ENCODE data around the gene SH2D3A.

DNA sequence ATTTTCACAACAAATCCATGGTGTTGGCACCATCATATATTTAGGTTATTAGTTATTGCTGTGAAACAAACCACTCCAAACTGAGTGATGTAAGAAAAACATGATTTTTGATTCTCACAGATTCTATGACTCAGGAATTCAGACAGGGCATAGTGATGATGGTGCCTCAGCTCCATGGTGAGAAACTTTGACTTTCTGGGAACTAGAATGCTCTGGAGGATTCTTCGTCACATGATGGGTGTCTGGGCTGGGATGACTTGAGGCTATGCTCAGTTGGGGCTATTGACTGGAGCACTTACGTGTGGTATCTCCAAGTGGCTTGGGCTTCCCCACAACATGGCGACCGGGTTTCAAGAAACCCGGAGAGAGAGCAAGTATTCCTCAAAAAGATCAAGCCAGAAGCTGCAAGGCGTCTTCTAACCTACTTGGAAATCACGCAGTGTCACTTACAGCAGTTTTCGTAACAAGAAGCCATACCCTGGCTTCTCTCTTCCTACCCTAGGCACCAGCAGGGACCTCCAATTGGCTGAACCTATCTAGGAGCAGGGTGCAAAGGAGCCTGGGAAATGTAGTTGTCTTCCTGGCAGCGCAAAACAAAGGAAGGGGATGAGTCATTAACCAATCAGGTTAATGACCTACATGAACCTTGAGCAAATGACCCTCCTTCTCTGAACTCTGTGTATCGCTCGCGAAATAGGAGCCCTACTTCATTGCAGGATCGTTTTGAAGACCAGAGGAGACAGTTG is 27.6 kb upstream of the SH2D3A start:
- TF ChIP-seq, protein P1, sequence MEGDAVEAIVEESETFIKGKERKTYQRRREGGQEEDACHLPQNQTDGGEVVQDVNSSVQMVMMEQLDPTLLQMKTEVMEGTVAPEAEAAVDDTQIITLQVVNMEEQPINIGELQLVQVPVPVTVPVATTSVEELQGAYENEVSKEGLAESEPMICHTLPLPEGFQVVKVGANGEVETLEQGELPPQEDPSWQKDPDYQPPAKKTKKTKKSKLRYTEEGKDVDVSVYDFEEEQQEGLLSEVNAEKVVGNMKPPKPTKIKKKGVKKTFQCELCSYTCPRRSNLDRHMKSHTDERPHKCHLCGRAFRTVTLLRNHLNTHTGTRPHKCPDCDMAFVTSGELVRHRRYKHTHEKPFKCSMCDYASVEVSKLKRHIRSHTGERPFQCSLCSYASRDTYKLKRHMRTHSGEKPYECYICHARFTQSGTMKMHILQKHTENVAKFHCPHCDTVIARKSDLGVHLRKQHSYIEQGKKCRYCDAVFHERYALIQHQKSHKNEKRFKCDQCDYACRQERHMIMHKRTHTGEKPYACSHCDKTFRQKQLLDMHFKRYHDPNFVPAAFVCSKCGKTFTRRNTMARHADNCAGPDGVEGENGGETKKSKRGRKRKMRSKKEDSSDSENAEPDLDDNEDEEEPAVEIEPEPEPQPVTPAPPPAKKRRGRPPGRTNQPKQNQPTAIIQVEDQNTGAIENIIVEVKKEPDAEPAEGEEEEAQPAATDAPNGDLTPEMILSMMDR (IDR thresholded peaks at IDR 0.05; ENCODE audit: low read length): no peak
- TF ChIP-seq EZH2 (optimal IDR thresholded peaks at IDR 0.05; ENCODE audit: low read depth, low read length) (no peak), EZH2phosphoT487 (IDR thresholded peaks at IDR 0.05; ENCODE audit: low read length) (no peak)
